Transverse colon (tissue), 4 donors: Measurements from ENCODE around the gene GARNL3. TPM values are rescaled to one million over a fixed set of nuclear protein-coding genes. Genes with fewer than 3 reads are reported as not detected.

Source experiments
- DNase-seq: peaks from one replicate; pipeline ENCODE4 v3.0.0-alpha.2; 2019
- H3K27ac ChIP-seq, 4 donors: fragments of 200-600 bp; sonication (generic); 2 replicates each; pipeline ENCODE4 v1.5.1; 2016 to 2018; ENCODE audit warnings: inconsistent platforms in 4 of 4
- H3K27me3 ChIP-seq: fragments of 200-600 bp; sonication (generic); 2 replicates; pipeline ENCODE4 v1.5.1; 2017; ENCODE audit warnings: inconsistent platforms
- H3K36me3 ChIP-seq, 4 donors: fragments of 200-600 bp; sonication (generic); 2 replicates each; pipeline ENCODE4 v1.5.1; 2017 to 2019; ENCODE audit warnings: inconsistent platforms in 4 of 4
- H3K4me1 ChIP-seq, 4 donors: fragments of 200-600 bp; sonication (generic); 2 replicates each; pipeline ENCODE4 v1.5.1; 2017 to 2020; ENCODE audit warnings: inconsistent platforms in 4 of 4
- H3K4me3 ChIP-seq, 4 donors: fragments of 200-600 bp; sonication (generic); 1 replicate in 1 of 4; 2 replicates in 3 of 4; pipeline versions ENCODE4 v1.5.1 to v1.6.1; 2017 to 2019; ENCODE audit warnings: inconsistent platforms in 4 of 4
- H3K9me3 ChIP-seq, 2 donors: fragments of 200-600 bp; sonication (generic); 2 replicates each; pipeline ENCODE4 v1.5.1; 2017 to 2019; ENCODE audit warnings: inconsistent platforms in 2 of 2
- EP300 ChIP-seq: sonication (generic); formaldehyde crosslinking; IDR thresholded peaks from one replicate; pipeline ENCODE4 v1.6.1; 2017; ENCODE audit warnings: antibody characterized with exemption, low read depth
- POLR2A ChIP-seq: fragments of 450-650 bp; IDR thresholded peaks from one replicate; pipeline ENCODE4 v1.6.1; 2016; ENCODE audit warnings: antibody characterized with exemption, mild to moderate bottlenecking, moderate library complexity
- POLR2AphosphoS5 ChIP-seq, 3 donors: sonication (generic); formaldehyde crosslinking; IDR thresholded peaks; one replicate each; pipeline ENCODE4 v1.6.1; 2016; ENCODE audit warnings: antibody characterized with exemption in 3 of 3
- WGBS, 2 donors: methylation state at CpG; one replicate each; pipeline ENCODE4 v1.1.5; 2018; ENCODE audit warnings: low coverage in 1 of 2; 5-methylcytosine and 5-hydroxymethylcytosine counted together
- in situ Hi-C, 4 donors: fragments of 200-750 bp; cut with MboI; loops; one replicate each; pipeline versions ENCODE4 v1.15.0 to v1.15.1; 2017; ENCODE audit warnings: low sequenced_read_pairs in 3 of 4, low pct_ligation_motif_present in 1 of 4, low pct_unique_long_range_greater_than_20kb in 1 of 4
- intact Hi-C: fragments of 100-400 bp; cut with DNase I; formaldehyde crosslinking; loops from one replicate; pipeline ENCODE4 v1.15.1; 2023; ENCODE audit warnings: low total_unique reads
- total RNA-seq, 4 donors: library from RNA; depleted of rRNA; stranded (reverse); fragments of >200 nt; gene quantifications; one replicate each; pipeline ENCODE4 v1.1.0, GENCODE V29; 2016
- TF ChIP-seq, protein P1 (sequence below), 5 experiments: fragments of 200-600 bp in 3 of 5; fragments of 450-650 bp in 2 of 5; sonication (generic) in 3 of 5; IDR thresholded peaks; 1 replicate in 2 of 5; 2 replicates in 3 of 5; pipeline ENCODE4 v1.5.1; 2016 to 2017; ENCODE audit warnings: antibody characterized with exemption in 5 of 5, inconsistent platforms in 3 of 5, mild to moderate bottlenecking in 2 of 5, moderate library complexity in 1 of 5

GARNL3 gene
- total RNA-seq, 4 donors from 2014 or later = 6.0 to 19.5 (median 11.8) TPM

DNA sequence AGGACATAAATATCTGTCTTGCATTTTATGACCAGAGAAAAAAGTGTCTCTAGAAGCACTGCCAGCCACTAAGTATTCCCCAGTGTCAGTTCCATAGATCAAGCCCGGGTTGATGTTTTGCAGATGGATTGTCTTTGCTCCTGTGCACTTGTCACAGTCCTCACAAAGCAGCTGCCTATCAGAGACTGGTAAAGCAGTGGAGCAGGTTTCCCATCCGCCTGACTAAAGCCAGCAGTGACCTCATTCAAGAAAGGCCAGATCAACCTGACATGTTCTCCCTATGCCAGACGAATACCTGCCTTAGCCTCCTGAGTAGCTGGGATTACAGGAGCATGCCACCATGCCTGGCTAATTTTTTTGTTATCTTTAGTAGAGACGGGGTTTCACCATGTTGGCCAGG is 26.8 kb upstream of the GARNL3 start:
- Histone ChIP-seq H3K4me3 (no peak overlapping the region), H3K9me3 (no peaks in the 10 kb centered on the region), H3K36me3 (no peaks in the 10 kb centered on the region), H3K27me3 (no peaks in the 10 kb centered on the region), H3K4me1 (no peaks in the 10 kb centered on the region), H3K27ac (no peak overlapping the region)
- in situ Hi-C loops (no loop called here), intact Hi-C loops (no loop called here)
- TF ChIP-seq EP300 (no peak), POLR2AphosphoS5 (IDR thresholded peaks at IDR 0.05) (no peak), POLR2A (no peak)
- TF ChIP-seq, protein P1, sequence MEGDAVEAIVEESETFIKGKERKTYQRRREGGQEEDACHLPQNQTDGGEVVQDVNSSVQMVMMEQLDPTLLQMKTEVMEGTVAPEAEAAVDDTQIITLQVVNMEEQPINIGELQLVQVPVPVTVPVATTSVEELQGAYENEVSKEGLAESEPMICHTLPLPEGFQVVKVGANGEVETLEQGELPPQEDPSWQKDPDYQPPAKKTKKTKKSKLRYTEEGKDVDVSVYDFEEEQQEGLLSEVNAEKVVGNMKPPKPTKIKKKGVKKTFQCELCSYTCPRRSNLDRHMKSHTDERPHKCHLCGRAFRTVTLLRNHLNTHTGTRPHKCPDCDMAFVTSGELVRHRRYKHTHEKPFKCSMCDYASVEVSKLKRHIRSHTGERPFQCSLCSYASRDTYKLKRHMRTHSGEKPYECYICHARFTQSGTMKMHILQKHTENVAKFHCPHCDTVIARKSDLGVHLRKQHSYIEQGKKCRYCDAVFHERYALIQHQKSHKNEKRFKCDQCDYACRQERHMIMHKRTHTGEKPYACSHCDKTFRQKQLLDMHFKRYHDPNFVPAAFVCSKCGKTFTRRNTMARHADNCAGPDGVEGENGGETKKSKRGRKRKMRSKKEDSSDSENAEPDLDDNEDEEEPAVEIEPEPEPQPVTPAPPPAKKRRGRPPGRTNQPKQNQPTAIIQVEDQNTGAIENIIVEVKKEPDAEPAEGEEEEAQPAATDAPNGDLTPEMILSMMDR (IDR thresholded peaks at IDR 0.05) = no peak
- no peak for DNase-seq
- 72 to 87% methylated on average over 2 to 4 of the region's 4 CpGs for WGBS, 2 donors

DNA sequence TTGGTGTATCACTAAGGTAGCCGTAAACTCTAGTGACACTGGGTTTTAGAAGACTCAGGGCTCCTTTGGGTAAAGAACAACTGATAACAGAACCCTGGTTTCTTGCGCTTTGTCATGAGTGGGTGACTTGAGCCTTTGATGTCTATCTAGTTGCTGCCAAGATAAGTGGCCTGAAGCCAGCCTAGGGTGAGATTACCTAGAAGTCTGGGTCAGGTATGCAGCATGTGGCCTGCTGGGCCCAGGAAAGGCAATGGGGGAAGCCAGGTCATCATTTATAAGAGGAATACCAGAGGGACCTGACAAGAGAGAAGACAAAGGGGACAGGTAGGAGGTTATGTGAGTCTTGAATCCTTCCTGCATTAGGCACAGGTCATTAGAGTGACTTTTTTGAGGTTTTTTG is 23.2 kb upstream of the GARNL3 start:
- TF ChIP-seq POLR2AphosphoS5 (IDR thresholded peaks at IDR 0.05) (no peak), POLR2A (no peak), EP300 (no peak)
- TF ChIP-seq, protein P1 (IDR thresholded peaks at IDR 0.05) = no peak
- Histone ChIP-seq H3K36me3 (no peaks in the 10 kb centered on the region), H3K4me1 (peaks cover 4 to 10% (median 5%) of the 10 kb centered on the region in 4 donors), H3K27ac (no peak overlapping the region), H3K27me3 (no peaks in the 10 kb centered on the region), H3K4me3 (no peak overlapping the region), H3K9me3 (no peaks in the 10 kb centered on the region)
- no peak for DNase-seq
- in situ Hi-C loops (no loop called here), intact Hi-C loops (no loop called here)
- 96 to 100% methylated on average over 2 of the region's 2 CpGs for WGBS, 2 donors

DNA sequence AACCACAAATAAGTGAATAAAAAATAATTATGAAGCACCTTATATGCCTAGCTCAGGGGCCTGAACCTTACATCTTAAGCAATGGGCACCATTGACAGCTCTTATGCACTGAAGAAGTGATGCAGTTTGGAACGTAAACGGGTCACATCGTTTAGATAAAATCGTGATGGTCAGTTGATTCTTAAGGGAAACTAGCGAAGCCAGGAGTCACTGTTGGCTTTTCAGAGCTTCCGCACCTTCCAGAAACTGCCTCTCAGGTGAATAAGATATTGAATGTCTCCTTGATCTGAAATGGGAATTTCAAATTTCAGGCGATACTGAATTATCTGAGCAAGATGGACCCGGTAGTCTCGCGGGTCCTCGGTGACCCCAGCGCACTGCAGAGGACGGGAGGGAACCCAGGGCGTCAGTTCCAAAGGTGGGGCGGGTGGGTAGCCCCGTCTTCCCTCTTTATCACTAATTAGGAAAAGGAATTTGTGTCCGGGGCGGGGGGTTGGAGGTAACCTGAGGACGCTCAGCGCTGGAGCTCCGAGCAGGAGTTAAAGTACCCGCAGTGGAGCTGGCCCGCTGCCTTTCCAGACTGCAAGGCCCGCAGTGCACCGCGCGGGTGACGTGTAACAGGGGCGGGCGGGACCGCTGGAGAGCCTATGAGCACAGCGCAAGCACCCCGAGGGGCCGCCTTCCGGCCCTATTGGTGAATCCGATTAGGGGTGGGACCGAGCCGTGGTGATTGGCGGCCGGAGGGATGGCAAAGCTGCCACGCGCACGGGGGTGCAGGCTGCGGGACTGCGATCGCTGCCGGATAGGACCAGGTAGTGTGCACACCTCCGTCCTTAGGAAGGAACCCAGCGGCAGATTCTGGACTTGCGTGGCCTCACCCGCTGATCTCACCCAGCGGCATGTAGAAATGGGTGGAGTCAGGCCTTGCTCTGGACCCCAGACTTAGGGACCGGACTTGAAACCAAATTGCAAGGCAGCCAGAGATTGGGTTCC is 19.7 kb upstream of the GARNL3 start:
- intact Hi-C loops = no loop called here
- H3K27ac ChIP-seq = peak overlapping the region; percentile 68 to 79 (median 75)
- no peaks in the 10 kb centered on the region for H3K9me3 ChIP-seq
- DNase-seq = peak; percentile 98
- peak overlapping the region; percentile 41 to 53 (median 48) for H3K4me3 ChIP-seq
- WGBS, 2 donors = 7 to 10% methylated on average over 4 to 47 of the region's 53 CpGs
- no peaks in the 10 kb centered on the region for H3K27me3 ChIP-seq
- in situ Hi-C loops = no loop called here
- H3K4me1 ChIP-seq = peaks cover 4 to 10% (median 5%) of the 10 kb centered on the region in 4 donors
- peak; percentile 53 to 74 (median 63) for TF ChIP-seq POLR2AphosphoS5 (IDR thresholded peaks at IDR 0.05)
- TF ChIP-seq POLR2A = peak; percentile 44
- TF ChIP-seq EP300 = no peak
- TF ChIP-seq, protein P1 (IDR thresholded peaks at IDR 0.05) = no peak
- H3K36me3 ChIP-seq = no peaks in the 10 kb centered on the region

DNA sequence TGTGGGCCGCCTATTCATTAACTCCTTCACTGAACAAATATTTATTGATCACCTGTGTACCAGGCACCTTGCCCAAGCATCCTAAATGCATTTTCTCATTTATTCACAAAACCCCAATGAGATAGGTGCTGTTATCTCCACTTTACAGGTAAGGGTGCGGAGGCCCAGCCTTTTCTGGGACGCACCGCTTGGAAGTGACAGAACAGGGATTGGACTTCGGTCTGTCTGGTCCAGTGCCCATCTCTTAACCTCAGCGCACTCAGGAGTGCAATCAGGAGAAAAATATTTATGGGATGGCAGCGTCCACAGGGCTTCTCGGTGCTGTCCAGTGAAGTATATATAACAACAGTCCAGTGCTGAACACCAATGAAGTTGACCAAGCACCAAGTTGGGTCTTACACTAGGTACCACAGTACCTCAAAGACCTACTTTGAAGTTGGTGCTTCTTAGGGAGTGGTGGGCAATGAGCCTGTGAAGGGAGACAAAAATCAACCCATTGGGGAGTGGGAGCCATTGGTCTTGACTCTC is 18.9 kb upstream of the GARNL3 start:
- DNase-seq = no peak
- intact Hi-C loops = no loop called here
- no peaks in the 10 kb centered on the region for H3K36me3 ChIP-seq
- H3K27me3 ChIP-seq = no peaks in the 10 kb centered on the region
- in situ Hi-C loops = no loop called here
- 45 to 64% methylated on average over 4 to 8 of the region's 8 CpGs for WGBS, 2 donors
- H3K27ac ChIP-seq = peak overlapping the region in 3 of 4 donors; percentile 54 to 79 (median 76)
- H3K4me1 ChIP-seq = peaks cover 4 to 10% (median 5%) of the 10 kb centered on the region in 4 donors
- no peaks in the 10 kb centered on the region for H3K9me3 ChIP-seq
- H3K4me3 ChIP-seq = peak overlapping the region; percentile 41 to 53 (median 48)
- TF ChIP-seq POLR2A = no peak
- TF ChIP-seq EP300 = no peak
- TF ChIP-seq, protein P1 (IDR thresholded peaks at IDR 0.05) = no peak
- no peak for TF ChIP-seq POLR2AphosphoS5 (IDR thresholded peaks at IDR 0.05)
